H9 (cell line): ENCODE measurements around the gene CALHM4. TPM values are rescaled to one million over a fixed set of nuclear protein-coding genes. Genes with fewer than 3 reads are reported as not detected.
A peak's percentile ranks its signal among the peaks of the same experiment; 100 is the strongest.

ENCODE experiments used
- DNase-seq: peaks from one replicate; pipeline ENCODE4 v3.0.0-alpha.2; 2017
- H2AFZ ChIP-seq: one replicate; pipeline ENCODE4 v1.6.1; 2013; ENCODE audit warnings: mild to moderate bottlenecking, low read length, control low read depth, moderate library complexity
- H2AK5ac ChIP-seq: 2 replicates; pipeline ENCODE4 v1.6.1; 2013; ENCODE audit warnings: low read length, control low read depth, mixed read lengths; ENCODE audit not compliant: insufficient read length
- H2BK120ac ChIP-seq: one replicate; pipeline ENCODE4 v1.6.1; 2013; ENCODE audit warnings: low read depth, mild to moderate bottlenecking, low read length, control low read depth, inconsistent platforms; ENCODE audit not compliant: poor library complexity, severe bottlenecking
- H2BK12ac ChIP-seq: 2 replicates; pipeline ENCODE4 v1.6.1; 2013; ENCODE audit warnings: low read length, control low read depth, mixed read lengths, low read depth; ENCODE audit not compliant: insufficient read length
- H2BK15ac ChIP-seq: 2 replicates; pipeline ENCODE4 v1.6.1; 2013; ENCODE audit warnings: low read depth, low read length, control low read depth
- H2BK20ac ChIP-seq: one replicate; pipeline ENCODE4 v1.6.1; 2013; ENCODE audit warnings: low read depth, mild to moderate bottlenecking, low read length, control low read depth, inconsistent platforms; ENCODE audit not compliant: poor library complexity, severe bottlenecking
- H2BK5ac ChIP-seq: 2 replicates; pipeline ENCODE4 v1.6.1; 2013; ENCODE audit warnings: low read length, control low read depth, mixed read lengths; ENCODE audit not compliant: insufficient read length
- H3K14ac ChIP-seq: 2 replicates; pipeline ENCODE4 v1.6.1; 2013; ENCODE audit warnings: low read length, control low read depth; ENCODE audit not compliant: insufficient read depth
- H3K18ac ChIP-seq: 2 replicates; pipeline ENCODE4 v1.6.1; 2013; ENCODE audit warnings: low read depth, mild to moderate bottlenecking, mixed read lengths, low read length, control low read depth; ENCODE audit not compliant: insufficient read length
- H3K23ac ChIP-seq: 2 replicates; pipeline ENCODE4 v1.6.1; 2013; ENCODE audit warnings: low read length, control low read depth, mixed read lengths, low read depth; ENCODE audit not compliant: insufficient read length
- H3K23me2 ChIP-seq: 2 replicates; pipeline ENCODE4 v1.6.1; 2013; ENCODE audit warnings: low read depth, mild to moderate bottlenecking, mixed read lengths, low read length, control low read depth; ENCODE audit not compliant: insufficient read length, poor library complexity, severe bottlenecking
- H3K27ac ChIP-seq: 2 replicates; pipeline ENCODE4 v1.5.1; 2013; ENCODE audit warnings: low read length, control low read depth, mixed read lengths, low read depth; ENCODE audit not compliant: insufficient read length
- H3K27me3 ChIP-seq: 2 replicates; pipeline ENCODE4 v1.6.1; 2013; ENCODE audit warnings: low read length, control low read depth, inconsistent platforms; ENCODE audit not compliant: insufficient read depth
- H3K4ac ChIP-seq: 2 replicates; pipeline ENCODE4 v1.6.1; 2013; ENCODE audit warnings: low read depth, mild to moderate bottlenecking, control low read depth, inconsistent platforms, low read length, moderate library complexity
- H3K4me1 ChIP-seq: 2 replicates; pipeline ENCODE4 v1.6.1; 2013; ENCODE audit warnings: low read length, control low read depth, inconsistent platforms; ENCODE audit not compliant: insufficient read depth
- H3K4me2 ChIP-seq: 2 replicates; pipeline ENCODE4 v1.6.1; 2013; ENCODE audit warnings: low read length, control low read depth, mixed read lengths; ENCODE audit not compliant: insufficient read length, insufficient read depth
- H3K56ac ChIP-seq: 2 replicates; pipeline ENCODE4 v1.6.1; 2013; ENCODE audit warnings: low read depth, mild to moderate bottlenecking, mixed read lengths, low read length, control low read depth; ENCODE audit not compliant: insufficient read length
- H3K79me1 ChIP-seq: 2 replicates; pipeline ENCODE4 v1.6.1; 2013; ENCODE audit warnings: low read depth, mild to moderate bottlenecking, moderate library complexity, low read length, control low read depth, inconsistent platforms; ENCODE audit not compliant: insufficient read depth, poor library complexity, severe bottlenecking
- H3K79me2 ChIP-seq: 2 replicates; pipeline ENCODE4 v1.6.1; 2013; ENCODE audit warnings: low read length, control low read depth, inconsistent platforms; ENCODE audit not compliant: insufficient read depth
- H3K9ac ChIP-seq: 2 replicates; pipeline ENCODE4 v1.6.1; 2013; ENCODE audit warnings: low read length, control low read depth, mixed read lengths; ENCODE audit not compliant: insufficient read length; ENCODE audit errors: extremely low read depth
- H3K9me3 ChIP-seq: one replicate; pipeline ENCODE4 v1.6.1; 2013; ENCODE audit warnings: low read depth, low read length, inconsistent platforms; ENCODE audit not compliant: control insufficient read depth
- H3T11ph ChIP-seq: one replicate; pipeline ENCODE4 v1.6.1; 2013; ENCODE audit warnings: mild to moderate bottlenecking, low read length, control low read depth, inconsistent platforms
- H4K20me1 ChIP-seq: one replicate; pipeline ENCODE4 v1.6.1; 2013; ENCODE audit not compliant: control insufficient read depth, insufficient read length, insufficient read depth
- H4K5ac ChIP-seq: 2 replicates; pipeline ENCODE4 v1.6.1; 2013; ENCODE audit warnings: low read depth, mild to moderate bottlenecking, mixed read lengths, low read length, control low read depth; ENCODE audit not compliant: insufficient read length
- H4K8ac ChIP-seq: replicated peaks from 2 replicates; pipeline ENCODE4 v1.6.1; 2013; ENCODE audit warnings: low read length, control low read depth, mixed read lengths, low read depth; ENCODE audit not compliant: insufficient read length
- H4K91ac ChIP-seq: 2 replicates; pipeline ENCODE4 v1.6.1; 2013; ENCODE audit warnings: low read depth, mild to moderate bottlenecking, moderate library complexity, mixed read lengths, low read length, control low read depth; ENCODE audit not compliant: insufficient read length
- H3K27ac Mint-ChIP-seq, 3 experiments: 2 replicates in 2 of 3; 3 replicates in 1 of 3; pipeline ENCODE4 v1.8.0; 2020 to 2021; ENCODE audit warnings: mixed read lengths in 3 of 3, mild to moderate bottlenecking in 1 of 3, moderate library complexity in 1 of 3
- H3K27me3 Mint-ChIP-seq: 2 replicates; pipeline ENCODE4 v1.8.0; 2021; ENCODE audit warnings: low read depth, mild to moderate bottlenecking, moderate library complexity, mixed read lengths
- H3K36me3 Mint-ChIP-seq, 3 experiments: 2 replicates in 2 of 3; 3 replicates in 1 of 3; pipeline ENCODE4 v1.8.0; 2020 to 2021; ENCODE audit warnings: low read depth in 3 of 3, mixed read lengths in 3 of 3; ENCODE audit not compliant: insufficient read depth in 1 of 3
- H3K4me1 Mint-ChIP-seq, 2 experiments: 2 replicates each; pipeline ENCODE4 v1.8.0; 2020; ENCODE audit warnings: mixed read lengths in 2 of 2
- H3K4me3 Mint-ChIP-seq, 2 experiments: 2 replicates in 1 of 2; 3 replicates in 1 of 2; pipeline ENCODE4 v1.8.0; 2020 to 2021; ENCODE audit warnings: mild to moderate bottlenecking in 2 of 2, mixed read lengths in 2 of 2, moderate library complexity in 1 of 2
- H3K9me3 Mint-ChIP-seq, 2 experiments: 2 replicates in 1 of 2; 3 replicates in 1 of 2; pipeline ENCODE4 v1.8.0; 2020; ENCODE audit warnings: mild to moderate bottlenecking in 2 of 2, mixed read lengths in 2 of 2, moderate library complexity in 1 of 2
- CTCF ChIP-seq: fragments of 200-600 bp; sonication (generic); conservative IDR thresholded peaks from 3 replicates; pipeline ENCODE4 v1.8.0; 2021; ENCODE audit warnings: antibody characterized with exemption, mild to moderate bottlenecking
- WGBS: extraction: QIAGEN DNeasy Blood & Tissue Kit; methylation state at CpG from one replicate; pipeline ENCODE4 v1.1.7; 2013; ENCODE audit warnings: missing lambda C conversion rate, low lambda C conversion rate, mixed read lengths; ENCODE audit not compliant: insufficient read length; ENCODE audit errors: extremely low coverage; 5-methylcytosine and 5-hydroxymethylcytosine counted together
- total RNA-seq: library from RNA; stranded (reverse); gene quantifications from 2 replicates; pipeline ENCODE4 v1.2.1, GENCODE V29; 2021

Gene CALHM4
- total RNA-seq, 1 experiment from 2014 or later, result not detected

GRCh38 chr6:116564311-116564710, 10.8 kb downstream of the CALHM4 start:
- Histone ChIP-seq H3K4me2 (no peak overlapping the region), H3K4me1 (no peaks in the 10 kb centered on the region), H3T11ph (no peak overlapping the region), H3K18ac (no peak overlapping the region), H2AK5ac (no peak overlapping the region), H2AFZ (no peak overlapping the region), H3K9me3 (no peaks in the 10 kb centered on the region), H3K14ac (no peak overlapping the region), H2BK12ac (no peak overlapping the region), H4K20me1 (no peaks in the 10 kb centered on the region), H3K4ac (no peak overlapping the region), H4K8ac (no peak overlapping the region), H3K79me1 (no peaks in the 10 kb centered on the region), H4K5ac (no peak overlapping the region), H3K23me2 (no peaks in the 10 kb centered on the region), H3K23ac (no peak overlapping the region), H2BK20ac (no peak overlapping the region), H2BK5ac (no peak overlapping the region), H3K27me3 (no peaks in the 10 kb centered on the region), H3K56ac (no peak overlapping the region), H3K27ac (no peak overlapping the region), H4K91ac (no peak overlapping the region), H2BK15ac (no peak overlapping the region), H3K79me2 (no peaks in the 10 kb centered on the region), H3K9ac (no peak overlapping the region), H2BK120ac (no peak overlapping the region)
- H3K9me3 Mint-ChIP-seq, result no peaks in the 10 kb centered on the region
- H3K36me3 Mint-ChIP-seq, result no peaks in the 10 kb centered on the region
- no peak for TF ChIP-seq CTCF
- peaks cover 12% of the 10 kb centered on the region for H3K27me3 Mint-ChIP-seq
- WGBS, result no CpG with 5 or more reads among the region's 7 CpGs
- H3K4me1 Mint-ChIP-seq, result peaks cover 3% of the 10 kb centered on the region in 2 experiments; a peak in 2 of 4 replicates
- no peak for DNase-seq
- H3K27ac Mint-ChIP-seq, result 0 out of 7 replicates have a peak overlapping the region, but pooled peaks of 1 of the 3 experiments have one; percentile 40
- H3K4me3 Mint-ChIP-seq, result no peak overlapping the region
